Stimulated activated memory B cell treated with anti-CD40 and anti-IgM and Interleukin-4, amounts not matched to agents 10 μg/mL and 1 μg/mL and 100 μg/mL, for 72 hours (primary cell): ENCODE results near the gene TCIRG1.

Source experiments
- ATAC-seq: fragments of 150-1000 bp; cut with Tn5 transposase; 2 replicates; pipeline ENCODE4 v1.10.0; 2021
- H3K27ac Mint-ChIP-seq: one replicate; pipeline ENCODE4 v1.8.0; 2022; ENCODE audit warnings: mild to moderate bottlenecking, mixed read lengths
- H3K27me3 Mint-ChIP-seq: one replicate; pipeline ENCODE4 v1.8.0; 2022; ENCODE audit warnings: mixed read lengths
- H3K36me3 Mint-ChIP-seq: one replicate; pipeline ENCODE4 v1.8.0; 2022; ENCODE audit warnings: mixed read lengths
- H3K4me1 Mint-ChIP-seq: one replicate; pipeline ENCODE4 v1.8.0; 2022; ENCODE audit warnings: mixed read lengths
- H3K4me3 Mint-ChIP-seq: one replicate; pipeline ENCODE4 v1.8.0; 2022; ENCODE audit warnings: mild to moderate bottlenecking, moderate library complexity, mixed read lengths
- H3K9me3 Mint-ChIP-seq: one replicate; pipeline ENCODE4 v1.8.0; 2022; ENCODE audit warnings: mixed read lengths

Gene TCIRG1

DNA sequence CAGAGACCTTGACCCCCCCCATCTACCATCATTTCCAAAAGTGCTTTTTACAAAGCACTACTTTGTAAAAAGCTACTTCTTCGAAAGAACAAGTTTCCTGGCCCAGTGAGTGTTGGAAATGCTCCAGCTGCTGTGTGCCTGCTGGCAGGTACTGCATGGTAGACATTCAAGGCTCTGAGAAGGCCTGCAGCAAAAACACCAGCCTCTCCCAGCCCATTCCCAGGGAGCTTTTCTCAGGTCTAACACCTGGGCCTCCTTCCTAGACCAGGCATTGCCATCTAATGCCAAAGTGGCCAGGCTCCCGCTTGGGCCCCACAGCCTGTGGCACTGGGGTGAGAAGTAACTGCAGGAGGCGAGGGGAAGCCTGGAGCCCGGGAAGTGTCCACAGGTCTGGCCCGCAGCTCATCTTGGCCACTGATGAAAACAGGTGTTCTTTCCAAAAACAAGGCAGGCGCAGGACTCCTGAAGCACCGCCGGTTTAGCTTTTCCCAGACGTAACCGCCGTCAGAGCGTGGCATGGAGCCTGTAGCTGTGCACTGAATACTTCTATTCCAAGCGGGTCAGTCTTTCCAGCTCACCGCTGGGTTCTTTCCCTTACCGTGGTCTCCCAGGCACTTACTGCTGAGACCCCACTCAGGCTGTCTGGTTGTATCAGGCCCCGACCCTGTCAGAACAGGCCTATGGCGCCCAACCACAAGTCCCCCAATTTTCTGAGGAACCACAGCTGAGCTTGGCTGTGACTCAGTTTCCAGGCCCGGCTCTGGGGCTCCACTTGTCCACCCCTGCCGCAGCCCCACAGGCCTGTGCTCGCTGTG, 1.2 kb upstream of the TCIRG1 start:
- no peaks in the 10 kb centered on the region for H3K9me3 Mint-ChIP-seq
- H3K27me3 Mint-ChIP-seq, result no peaks in the 10 kb centered on the region
- peak overlapping the region; percentile 93 for H3K27ac Mint-ChIP-seq
- H3K36me3 Mint-ChIP-seq, result peaks cover 18% of the 10 kb centered on the region
- H3K4me3 Mint-ChIP-seq, result peak overlapping the region; percentile 53
- H3K4me1 Mint-ChIP-seq, result peaks cover 39% of the 10 kb centered on the region
- no peak for ATAC-seq

DNA sequence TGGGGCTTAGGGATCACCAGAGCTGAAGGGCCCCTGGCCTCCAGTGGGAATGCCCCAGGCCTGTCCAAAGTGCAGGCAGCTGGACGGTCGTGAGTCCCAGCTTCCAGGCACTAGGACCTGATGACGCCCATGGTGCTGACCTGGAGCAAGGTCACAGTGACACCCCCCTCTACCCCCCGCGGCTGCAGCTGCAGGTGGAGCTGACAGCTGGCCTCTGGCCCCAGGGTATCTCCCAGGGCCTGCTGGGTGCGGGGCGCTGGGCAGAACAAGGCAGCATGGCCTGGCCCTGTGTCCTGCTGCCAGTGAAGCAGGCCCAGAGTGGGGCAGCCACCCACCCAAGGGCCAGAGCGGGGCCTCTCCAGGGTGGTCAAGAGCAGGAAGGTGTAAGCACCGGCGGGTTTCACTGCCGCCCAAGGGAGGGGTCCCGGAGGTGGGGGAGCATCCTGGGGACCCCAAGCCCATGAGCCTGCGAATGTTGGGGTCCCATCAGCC, 553 bp upstream of the TCIRG1 start:
- H3K4me3 Mint-ChIP-seq, result peak overlapping the region; percentile 98
- peak overlapping the region; percentile 93 for H3K27ac Mint-ChIP-seq

DNA sequence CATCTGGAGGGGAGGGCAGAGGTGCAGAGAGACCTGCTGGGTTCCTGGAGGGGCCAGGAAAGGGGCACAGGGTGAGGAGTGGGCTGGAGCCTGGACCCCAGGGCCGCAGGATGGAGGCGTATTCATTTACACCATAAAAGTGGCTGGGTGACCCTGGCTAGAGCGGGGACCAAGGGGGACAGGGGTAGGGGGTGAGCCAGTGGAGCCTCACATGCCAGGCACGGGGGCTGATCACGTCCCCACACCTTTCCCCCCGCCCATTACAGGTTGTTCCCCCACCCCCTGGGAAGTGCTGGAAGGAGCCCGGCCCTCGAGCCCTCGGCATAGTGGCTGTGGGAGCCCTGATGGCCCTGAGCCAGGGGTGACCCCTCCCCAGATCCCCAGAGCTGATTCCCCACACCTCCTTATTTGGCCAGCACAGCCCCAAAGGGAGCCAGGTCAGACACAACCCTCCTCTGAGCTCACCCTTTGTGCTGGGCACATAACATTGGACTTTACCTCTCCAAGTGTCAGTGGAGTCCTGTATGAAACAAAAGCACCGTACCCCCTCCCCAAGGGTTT, 781 bp downstream of the TCIRG1 start:
- Mint-ChIP-seq H3K4me1 (peaks cover 39% of the 10 kb centered on the region), H3K9me3 (no peaks in the 10 kb centered on the region), H3K27ac (peak overlapping the region; percentile 93), H3K36me3 (peaks cover 16% of the 10 kb centered on the region), H3K4me3 (peak overlapping the region; percentile 98), H3K27me3 (no peaks in the 10 kb centered on the region)
- ATAC-seq, result peak; percentile 2

More for the DNA sequence above, 553 bp upstream of the TCIRG1 start:
- Mint-ChIP-seq H3K4me1 (peaks cover 39% of the 10 kb centered on the region), H3K27me3 (no peaks in the 10 kb centered on the region), H3K36me3 (peaks cover 18% of the 10 kb centered on the region), H3K9me3 (no peaks in the 10 kb centered on the region)
- peak; percentile 0 for ATAC-seq

DNA sequence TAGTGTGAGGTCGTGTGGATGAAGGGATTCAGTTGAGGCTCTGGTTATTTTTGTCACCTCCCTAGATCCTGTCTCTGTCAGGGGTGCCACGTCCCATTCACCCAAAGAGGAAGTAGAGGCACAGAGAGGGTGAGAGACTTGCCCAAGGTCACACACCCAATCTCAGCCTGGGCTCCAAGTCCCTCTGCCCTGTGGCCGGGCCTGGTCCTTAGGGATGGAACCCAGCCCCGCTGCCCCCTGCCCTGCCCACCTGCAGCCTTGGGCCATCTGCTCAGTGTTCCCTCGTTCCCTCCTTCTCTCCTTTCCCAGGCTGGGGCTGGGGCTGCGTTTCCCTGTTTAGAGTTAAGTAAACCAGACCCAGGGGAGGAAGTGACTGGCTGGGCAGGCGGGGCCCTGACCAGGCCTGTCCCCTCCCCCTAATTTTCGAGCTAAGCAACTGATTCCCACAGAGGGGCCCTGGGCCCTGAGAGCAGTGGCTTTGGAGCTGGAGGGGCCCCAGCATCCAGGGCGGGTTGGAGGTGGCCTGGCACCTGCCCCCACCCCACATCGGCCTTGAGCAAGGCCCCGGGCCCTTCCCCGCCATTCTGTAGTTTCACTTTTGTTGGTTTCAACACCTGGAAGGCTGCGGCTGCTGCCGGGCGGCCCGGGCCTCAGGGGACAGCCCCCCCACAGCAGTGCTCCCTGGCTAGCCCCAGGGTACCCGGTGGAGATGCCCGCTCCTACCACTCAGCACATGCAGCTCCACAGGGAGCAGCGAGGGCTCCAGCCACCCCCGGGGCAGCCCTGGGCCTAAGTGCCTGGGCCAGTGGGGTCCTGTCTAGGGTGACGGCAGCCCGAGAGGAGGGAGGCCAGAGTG, 1.5 kb downstream of the TCIRG1 start:
- peaks cover 39% of the 10 kb centered on the region for H3K4me1 Mint-ChIP-seq
- no peaks in the 10 kb centered on the region for H3K9me3 Mint-ChIP-seq
- H3K27ac Mint-ChIP-seq, result peak overlapping the region; percentile 93
- no peaks in the 10 kb centered on the region for H3K27me3 Mint-ChIP-seq
- peaks cover 23% of the 10 kb centered on the region for H3K36me3 Mint-ChIP-seq
- peak; percentile 78 for ATAC-seq
- H3K4me3 Mint-ChIP-seq, result peak overlapping the region; percentile 98

DNA sequence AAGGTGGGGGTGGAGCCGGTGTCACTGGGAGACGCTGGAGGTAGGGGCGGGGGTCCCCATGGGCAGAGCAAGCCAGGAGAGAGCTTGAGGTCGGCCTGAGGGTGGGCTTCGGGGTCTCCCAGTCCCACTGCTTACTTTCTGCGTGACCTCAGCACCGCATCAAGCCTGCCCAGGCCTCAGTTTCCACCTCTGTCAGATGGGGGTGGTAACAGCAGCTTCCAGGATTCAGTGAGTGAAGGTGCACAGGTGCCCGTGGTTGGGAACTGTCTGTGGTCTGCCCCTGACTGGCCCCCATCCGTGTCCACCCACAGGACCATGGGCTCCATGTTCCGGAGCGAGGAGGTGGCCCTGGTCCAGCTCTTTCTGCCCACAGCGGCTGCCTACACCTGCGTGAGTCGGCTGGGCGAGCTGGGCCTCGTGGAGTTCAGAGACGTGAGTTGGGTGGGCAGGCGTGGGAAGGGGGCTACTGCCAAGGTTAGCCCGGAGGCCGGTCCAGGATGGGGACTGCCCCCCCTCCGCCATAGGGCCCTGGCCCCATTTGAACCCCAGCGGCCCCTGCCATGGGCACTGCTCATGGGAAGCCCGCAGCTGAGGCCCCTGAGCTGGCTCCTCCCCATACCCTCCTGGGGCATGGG, 2.2 kb downstream of the TCIRG1 start:
- Mint-ChIP-seq H3K4me3 (peak overlapping the region; percentile 98), H3K27me3 (no peaks in the 10 kb centered on the region), H3K9me3 (no peaks in the 10 kb centered on the region), H3K4me1 (peaks cover 39% of the 10 kb centered on the region), H3K27ac (peak overlapping the region; percentile 93), H3K36me3 (peaks cover 29% of the 10 kb centered on the region)
- no peak for ATAC-seq

DNA sequence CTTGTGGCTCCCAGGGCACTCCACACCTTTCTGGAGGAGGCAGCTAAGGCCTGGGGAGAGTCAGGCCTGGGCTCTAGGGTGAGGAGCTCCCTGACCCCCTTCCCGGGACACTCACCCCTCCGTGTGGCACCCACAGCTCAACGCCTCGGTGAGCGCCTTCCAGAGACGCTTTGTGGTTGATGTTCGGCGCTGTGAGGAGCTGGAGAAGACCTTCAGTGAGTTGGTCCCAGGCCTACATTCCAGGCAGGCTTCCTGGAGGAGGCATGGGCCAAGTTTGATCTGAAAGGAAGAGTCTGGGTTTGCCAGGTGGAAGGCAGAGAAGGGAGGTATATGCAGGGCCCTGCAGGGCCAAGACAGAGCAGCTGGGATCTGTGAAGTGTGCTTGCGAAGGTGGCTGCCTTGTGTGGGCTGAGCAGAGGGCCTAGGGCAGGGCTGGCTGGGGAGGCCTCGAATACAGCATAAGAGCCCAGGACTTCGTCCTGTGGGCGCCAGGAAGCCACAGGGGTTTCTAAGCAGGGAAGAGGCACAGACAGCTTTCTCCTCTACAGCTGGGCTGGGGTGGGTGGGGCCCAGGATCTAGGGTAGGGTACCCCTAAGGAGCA, 2.9 kb downstream of the TCIRG1 start:
- no peaks in the 10 kb centered on the region for H3K9me3 Mint-ChIP-seq
- peaks cover 36% of the 10 kb centered on the region for H3K4me1 Mint-ChIP-seq
- no peaks in the 10 kb centered on the region for H3K27me3 Mint-ChIP-seq
- H3K4me3 Mint-ChIP-seq, result no peak overlapping the region
- peak overlapping the region; percentile 93 for H3K27ac Mint-ChIP-seq
- no peak for ATAC-seq
- peaks cover 26% of the 10 kb centered on the region for H3K36me3 Mint-ChIP-seq

DNA sequence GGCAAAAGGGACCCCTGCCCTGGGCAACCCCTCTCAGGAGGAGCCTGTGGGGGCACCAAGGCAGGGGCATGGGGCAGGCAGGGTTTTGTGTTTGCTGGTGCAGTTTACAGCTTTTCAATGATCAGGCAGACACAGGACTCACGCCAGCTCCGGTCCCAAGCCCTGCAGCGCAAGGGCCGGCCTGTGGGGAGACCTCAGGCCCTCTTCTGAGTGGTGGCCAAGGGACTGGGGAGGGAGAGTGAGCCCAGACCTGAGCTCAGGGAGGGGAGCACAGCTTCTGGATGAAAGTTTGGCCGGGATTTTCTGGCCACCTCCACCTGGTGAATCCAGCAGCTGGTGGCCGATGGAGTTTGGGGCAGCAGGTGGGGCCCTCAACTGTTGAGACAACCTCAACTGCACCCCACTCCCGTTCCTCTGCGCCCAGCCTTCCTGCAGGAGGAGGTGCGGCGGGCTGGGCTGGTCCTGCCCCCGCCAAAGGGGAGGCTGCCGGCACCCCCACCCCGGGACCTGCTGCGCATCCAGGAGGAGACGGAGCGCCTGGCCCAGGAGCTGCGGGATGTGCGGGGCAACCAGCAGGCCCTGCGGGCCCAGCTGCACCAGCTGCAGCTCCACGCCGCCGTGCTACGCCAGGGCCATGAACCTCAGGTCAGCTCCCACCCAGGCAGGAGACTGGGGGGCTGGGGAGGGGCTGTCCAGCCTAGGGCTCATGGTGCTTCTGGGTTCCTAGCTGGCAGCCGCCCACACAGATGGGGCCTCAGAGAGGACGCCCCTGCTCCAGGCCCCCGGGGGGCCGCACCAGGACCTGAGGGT, 3.6 kb downstream of the TCIRG1 start:
- no peaks in the 10 kb centered on the region for H3K27me3 Mint-ChIP-seq
- H3K9me3 Mint-ChIP-seq, result no peaks in the 10 kb centered on the region
- H3K4me1 Mint-ChIP-seq, result peaks cover 29% of the 10 kb centered on the region
- no peak overlapping the region for H3K4me3 Mint-ChIP-seq
- ATAC-seq, result no peak
- H3K36me3 Mint-ChIP-seq, result peaks cover 26% of the 10 kb centered on the region
- no peak overlapping the region for H3K27ac Mint-ChIP-seq

DNA sequence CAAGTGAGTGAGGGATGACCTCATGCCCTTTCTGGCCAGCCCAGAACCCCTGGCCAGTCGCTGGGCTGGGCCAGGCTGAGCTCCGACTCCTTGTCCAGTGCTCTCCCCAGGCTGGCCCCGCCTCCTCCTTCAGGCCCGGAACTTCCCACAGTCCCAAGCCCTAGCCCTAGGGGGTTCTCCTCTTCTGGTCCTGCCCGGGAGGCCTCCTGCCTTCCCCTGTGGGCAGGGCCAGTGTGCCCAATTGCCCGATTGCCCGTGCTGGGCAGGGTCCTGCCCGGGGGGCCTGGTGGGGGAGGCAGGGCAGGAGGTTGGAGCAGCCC, 4.2 kb downstream of the TCIRG1 start:
- Mint-ChIP-seq H3K27me3 (no peaks in the 10 kb centered on the region), H3K4me1 (peaks cover 28% of the 10 kb centered on the region), H3K27ac (no peak overlapping the region), H3K36me3 (peaks cover 28% of the 10 kb centered on the region), H3K9me3 (no peaks in the 10 kb centered on the region), H3K4me3 (no peak overlapping the region)
- ATAC-seq, result no peak

DNA sequence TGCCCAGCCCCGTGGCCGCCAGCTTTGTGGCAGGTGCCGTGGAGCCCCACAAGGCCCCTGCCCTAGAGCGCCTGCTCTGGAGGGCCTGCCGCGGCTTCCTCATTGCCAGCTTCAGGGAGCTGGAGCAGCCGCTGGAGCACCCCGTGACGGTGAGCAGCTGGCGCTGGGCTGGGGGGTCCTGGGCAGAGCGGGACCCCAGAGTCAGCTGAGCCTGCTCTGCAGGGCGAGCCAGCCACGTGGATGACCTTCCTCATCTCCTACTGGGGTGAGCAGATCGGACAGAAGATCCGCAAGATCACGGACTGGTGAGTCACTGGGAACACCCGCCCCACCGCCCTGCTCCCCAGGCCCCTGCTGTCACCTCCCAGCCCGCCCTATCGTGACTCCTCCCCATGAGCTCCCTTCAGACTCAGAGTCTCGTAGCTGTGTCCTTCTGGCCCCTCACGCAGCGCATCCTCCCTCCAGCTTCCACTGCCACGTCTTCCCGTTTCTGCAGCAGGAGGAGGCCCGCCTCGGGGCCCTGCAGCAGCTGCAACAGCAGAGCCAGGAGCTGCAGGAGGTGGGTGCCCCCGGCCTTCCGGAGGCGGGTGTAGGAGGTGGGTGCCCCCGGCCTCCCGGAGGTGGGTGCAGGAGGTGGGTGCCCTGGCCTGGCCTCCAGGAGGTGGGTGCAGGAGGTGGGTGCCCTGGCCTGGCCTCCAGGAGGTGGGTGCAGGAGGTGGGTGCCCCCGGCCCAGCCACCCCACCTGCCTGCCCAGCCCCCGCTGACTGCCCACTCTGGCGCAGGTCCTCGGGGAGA, 4.7 kb downstream of the TCIRG1 start:
- Mint-ChIP-seq H3K27ac (no peak overlapping the region), H3K4me1 (peaks cover 28% of the 10 kb centered on the region), H3K9me3 (no peaks in the 10 kb centered on the region), H3K27me3 (no peaks in the 10 kb centered on the region), H3K36me3 (peaks cover 28% of the 10 kb centered on the region), H3K4me3 (no peak overlapping the region)
- no peak for ATAC-seq

DNA sequence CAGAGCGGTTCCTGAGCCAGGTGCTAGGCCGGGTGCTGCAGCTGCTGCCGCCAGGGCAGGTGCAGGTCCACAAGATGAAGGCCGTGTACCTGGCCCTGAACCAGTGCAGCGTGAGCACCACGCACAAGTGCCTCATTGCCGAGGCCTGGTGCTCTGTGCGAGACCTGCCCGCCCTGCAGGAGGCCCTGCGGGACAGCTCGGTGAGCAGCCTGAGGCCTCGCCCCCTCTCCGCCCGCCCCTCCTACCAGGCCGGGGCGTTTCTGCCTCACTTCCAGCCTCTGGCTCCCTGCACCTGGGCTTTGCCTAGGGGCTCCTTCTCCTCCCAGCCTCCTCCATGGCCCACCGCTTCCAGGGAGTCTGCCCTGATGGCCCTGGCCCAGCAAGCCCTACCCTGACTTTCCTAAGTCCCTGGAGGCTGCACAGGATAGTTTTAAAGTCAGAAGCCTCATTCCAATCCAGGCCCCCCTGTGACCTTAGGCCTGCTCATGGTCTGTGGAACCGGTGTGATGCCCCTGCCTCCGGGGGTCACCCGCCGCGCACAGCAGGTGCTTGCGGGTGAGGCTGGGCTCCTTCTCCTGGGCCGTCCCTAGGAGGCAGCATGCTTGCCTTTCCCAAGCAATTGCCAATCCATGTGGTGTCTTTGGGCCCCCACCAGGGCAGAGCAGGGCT, 5.5 kb downstream of the TCIRG1 start:
- peaks cover 28% of the 10 kb centered on the region for H3K36me3 Mint-ChIP-seq
- no peak overlapping the region for H3K4me3 Mint-ChIP-seq
- no peak for ATAC-seq
- no peaks in the 10 kb centered on the region for H3K9me3 Mint-ChIP-seq
- no peak overlapping the region for H3K27ac Mint-ChIP-seq
- H3K27me3 Mint-ChIP-seq, result no peaks in the 10 kb centered on the region
- peaks cover 24% of the 10 kb centered on the region for H3K4me1 Mint-ChIP-seq

DNA sequence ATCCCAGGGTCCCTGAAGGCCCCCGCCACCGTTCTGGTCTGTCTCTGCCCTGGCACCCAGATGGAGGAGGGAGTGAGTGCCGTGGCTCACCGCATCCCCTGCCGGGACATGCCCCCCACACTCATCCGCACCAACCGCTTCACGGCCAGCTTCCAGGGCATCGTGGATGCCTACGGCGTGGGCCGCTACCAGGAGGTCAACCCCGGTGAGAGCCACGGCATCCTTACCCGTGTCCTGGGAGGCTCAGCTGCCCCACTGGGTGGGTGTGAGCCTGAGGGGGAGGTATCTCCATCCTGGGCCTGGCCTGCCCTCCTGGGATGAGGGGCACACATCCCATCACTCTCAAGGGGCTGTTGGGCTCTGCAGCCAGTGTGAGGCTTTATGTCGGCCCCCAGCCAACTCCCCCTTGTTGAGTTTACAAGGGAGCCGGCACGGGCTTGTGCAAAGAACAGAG, 6.1 kb downstream of the TCIRG1 start:
- no peak for ATAC-seq
- Mint-ChIP-seq H3K27ac (no peak overlapping the region), H3K36me3 (peaks cover 28% of the 10 kb centered on the region), H3K4me3 (no peak overlapping the region), H3K9me3 (no peaks in the 10 kb centered on the region), H3K27me3 (no peaks in the 10 kb centered on the region), H3K4me1 (peaks cover 18% of the 10 kb centered on the region)

DNA sequence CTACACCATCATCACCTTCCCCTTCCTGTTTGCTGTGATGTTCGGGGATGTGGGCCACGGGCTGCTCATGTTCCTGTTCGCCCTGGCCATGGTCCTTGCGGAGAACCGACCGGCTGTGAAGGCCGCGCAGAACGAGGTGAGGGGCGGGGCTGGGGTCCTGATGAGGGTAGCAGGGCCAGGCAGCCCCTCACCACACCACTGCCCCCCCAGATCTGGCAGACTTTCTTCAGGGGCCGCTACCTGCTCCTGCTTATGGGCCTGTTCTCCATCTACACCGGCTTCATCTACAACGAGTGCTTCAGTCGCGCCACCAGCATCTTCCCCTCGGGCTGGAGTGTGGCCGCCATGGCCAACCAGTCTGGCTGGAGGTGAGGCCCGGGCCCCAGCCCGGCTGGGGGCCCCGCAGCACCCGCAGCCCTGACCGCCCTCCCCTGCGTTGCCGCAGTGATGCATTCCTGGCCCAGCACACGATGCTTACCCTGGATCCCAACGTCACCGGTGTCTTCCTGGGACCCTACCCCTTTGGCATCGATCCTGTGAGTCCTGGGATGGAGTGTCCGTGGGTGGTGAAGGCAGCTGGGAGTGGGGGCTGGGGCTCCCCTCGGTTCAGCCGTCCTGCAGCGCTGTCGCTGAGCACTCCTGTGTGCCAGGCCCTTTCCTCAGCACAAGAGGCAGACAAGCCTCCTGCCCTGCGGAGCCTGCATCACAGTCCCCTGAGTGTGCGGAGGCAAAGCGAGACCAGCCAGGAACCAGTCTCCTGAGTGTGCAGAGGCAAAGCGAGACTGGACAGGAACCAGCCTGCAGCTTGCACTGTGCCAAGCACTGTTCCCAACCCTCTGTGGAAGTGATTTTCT, 8.8 kb downstream of the TCIRG1 start:
- H3K36me3 Mint-ChIP-seq, result peaks cover 39% of the 10 kb centered on the region
- H3K27me3 Mint-ChIP-seq, result no peaks in the 10 kb centered on the region
- no peak for ATAC-seq
- H3K4me3 Mint-ChIP-seq, result no peak overlapping the region
- H3K9me3 Mint-ChIP-seq, result no peaks in the 10 kb centered on the region
- no peak overlapping the region for H3K27ac Mint-ChIP-seq
- peaks cover 5% of the 10 kb centered on the region for H3K4me1 Mint-ChIP-seq
